NCI-H748 treated with DMSO at 0.1 percent for 48 hours (cell line): ENCODE measurements around the gene TAMM41.
"Not testable (repeated sequence)": the region's sequence is repeated elsewhere in the genome, so short reads cannot be mapped to it uniquely, and the experiment has no call there.

Experiments used
- DNase-seq: peaks from one replicate; lab custom pipeline; 2025; lab: John Stamatoyannopoulos, UW

Gene TAMM41

GRCh38 chr3:11815111-11815510 is 31.6 kb downstream of the TAMM41 start:
- DNase-seq = no peak

DNA sequence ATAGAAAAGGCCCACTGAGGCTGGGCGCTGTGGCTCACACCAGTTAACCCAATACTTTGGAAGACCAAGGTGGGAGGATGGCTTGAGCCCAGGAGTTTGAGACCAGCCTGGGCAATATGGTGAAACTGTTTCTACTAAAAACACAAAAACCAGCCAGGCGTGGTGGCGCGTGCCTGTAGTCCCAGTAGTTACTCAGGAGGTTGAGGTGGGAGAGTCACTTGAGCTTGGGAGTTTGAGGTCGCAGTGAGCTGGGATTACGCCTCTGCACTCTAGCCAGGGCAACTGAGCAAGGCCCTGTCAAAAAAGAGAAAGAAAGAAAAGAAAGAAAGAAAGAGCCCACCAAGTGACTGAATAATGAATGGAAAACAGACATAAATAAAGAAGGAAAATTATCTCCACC is 32.0 kb downstream of the TAMM41 start:
- no peak for DNase-seq

DNA sequence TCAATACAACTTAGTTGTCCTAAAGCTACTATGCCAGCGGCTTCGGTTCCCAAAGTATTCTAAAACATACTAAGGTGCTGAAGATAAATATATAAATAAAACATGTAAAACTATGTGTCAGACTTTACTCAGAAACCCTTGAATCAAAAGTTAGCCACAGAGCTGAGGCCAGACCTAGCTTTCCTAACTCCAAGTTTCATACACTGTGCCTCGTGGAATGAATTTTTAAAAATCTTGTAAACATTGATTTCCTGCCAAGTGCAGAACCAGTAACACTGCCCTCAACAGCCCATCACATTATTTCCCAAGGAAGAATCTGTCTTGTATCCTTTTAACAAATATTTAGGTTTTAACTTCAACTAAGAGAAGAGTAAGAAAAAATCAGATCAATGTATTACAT is 36.4 kb downstream of the TAMM41 start:
- DNase-seq = no peak

GRCh38 chr3:11808231-11808630 is 38.5 kb downstream of the TAMM41 start:
- DNase-seq = peak; percentile 41

- DNase-seq = no peak
Measured at GRCh38 chr3:11807686-11808085, 39.0 kb downstream of the TAMM41 start.

GRCh38 chr3:11805716-11806115 is 41.0 kb downstream of the TAMM41 start:
- no peak for DNase-seq

DNA sequence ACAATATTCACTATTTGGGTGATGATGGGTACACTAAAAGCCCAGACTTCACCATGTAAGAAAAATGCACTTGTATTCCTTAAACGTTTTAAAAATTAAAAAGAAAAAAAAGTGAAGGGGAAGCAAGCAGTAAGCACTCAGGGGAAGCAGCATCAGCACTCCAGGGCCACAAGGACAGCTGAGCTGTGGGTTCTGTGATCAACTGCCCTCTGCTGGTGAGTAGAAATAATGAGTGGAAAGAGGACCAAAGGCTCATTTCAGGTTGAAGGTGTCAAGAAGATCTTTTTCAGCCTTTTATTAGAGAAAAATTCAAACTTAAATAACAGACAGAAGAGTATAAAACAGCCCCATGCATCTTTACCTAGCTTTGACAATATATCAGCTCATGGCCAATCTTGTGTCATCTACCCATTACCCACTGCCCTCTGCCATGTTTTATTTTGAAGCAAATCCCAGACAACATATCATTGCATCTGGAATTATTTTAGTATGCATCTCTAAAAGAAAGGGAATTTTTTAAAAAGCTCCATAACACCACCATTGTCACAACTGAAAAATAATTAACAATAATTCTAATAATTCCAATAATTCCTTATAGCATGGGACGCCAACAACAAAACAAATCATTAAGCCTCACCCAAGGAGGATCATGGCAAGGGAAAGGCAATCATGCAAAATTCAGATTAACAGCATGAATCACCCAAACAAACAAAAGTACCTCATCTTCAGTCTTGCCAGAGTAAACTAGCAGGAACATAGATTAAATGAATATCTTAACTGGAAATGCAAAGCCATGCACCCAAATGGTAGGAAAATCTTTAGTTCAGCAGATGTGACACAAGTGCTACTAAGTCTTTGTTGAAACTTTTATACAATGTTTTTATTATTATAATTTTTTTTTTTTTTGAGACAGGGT is 42.5 kb downstream of the TAMM41 start:
- peak; percentile 22 for DNase-seq

GRCh38 chr3:11799791-11800190 is 46.9 kb downstream of the TAMM41 start:
- no peak for DNase-seq

DNA sequence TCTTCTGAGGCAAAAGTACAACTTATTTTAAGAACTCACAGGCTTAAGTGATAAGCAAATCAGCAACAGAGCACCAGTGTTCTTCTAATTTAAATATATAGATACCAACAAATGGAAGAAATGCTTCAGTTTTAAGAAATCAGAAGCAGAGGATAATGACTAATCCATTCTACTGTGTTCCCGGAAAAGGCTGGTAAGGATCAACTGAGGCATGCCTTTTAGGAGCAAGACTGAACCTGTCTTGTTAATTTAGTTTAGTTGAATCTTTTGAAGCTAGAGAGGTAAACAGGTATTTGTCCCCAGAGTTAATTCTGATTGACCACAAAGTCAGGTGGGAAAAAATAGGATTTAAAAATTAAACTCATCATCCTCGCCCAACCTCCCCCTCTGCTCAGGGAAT is 51.8 kb downstream of the TAMM41 start:
- DNase-seq = no peak

DNA sequence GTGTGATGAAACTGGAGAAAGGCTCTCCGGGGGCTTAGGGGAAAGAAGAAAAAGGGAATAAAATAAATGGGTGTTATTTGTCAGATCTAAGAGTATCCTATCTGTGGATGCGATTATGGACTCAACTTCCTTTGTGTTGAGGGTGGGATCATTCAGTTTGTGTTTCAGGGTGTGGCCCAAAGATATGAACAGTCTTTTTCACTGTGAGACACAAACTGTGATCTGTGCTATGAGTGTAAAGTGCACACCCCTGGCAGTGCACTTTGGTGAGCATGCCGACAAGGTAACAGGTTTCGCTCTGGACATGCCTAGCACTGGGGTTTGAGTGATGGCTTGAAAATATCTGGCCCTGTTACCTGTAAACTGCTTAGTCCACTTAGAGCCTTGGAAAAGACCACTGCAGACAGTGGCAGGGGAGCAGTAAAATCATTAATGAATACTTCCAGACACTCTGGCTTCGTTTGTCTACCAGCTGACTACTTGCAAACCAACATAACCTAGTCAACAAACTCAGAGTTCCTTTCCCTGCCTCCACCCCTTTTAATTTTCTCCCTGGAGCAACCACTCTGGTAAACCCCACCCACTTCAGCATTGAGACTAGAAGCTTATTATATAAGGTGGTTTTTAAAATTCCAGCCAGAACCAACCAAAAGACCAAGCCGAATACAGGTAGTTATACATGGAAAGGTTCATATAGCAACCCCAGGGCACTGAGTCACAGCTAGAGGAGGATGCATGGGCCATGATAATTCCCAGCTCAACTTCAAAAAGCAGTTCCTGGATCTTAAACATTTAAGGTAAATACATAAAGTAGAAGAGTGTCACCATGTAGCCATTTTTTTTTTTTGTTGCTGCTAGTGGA is 55.1 kb downstream of the TAMM41 start:
- no peak for DNase-seq

DNA sequence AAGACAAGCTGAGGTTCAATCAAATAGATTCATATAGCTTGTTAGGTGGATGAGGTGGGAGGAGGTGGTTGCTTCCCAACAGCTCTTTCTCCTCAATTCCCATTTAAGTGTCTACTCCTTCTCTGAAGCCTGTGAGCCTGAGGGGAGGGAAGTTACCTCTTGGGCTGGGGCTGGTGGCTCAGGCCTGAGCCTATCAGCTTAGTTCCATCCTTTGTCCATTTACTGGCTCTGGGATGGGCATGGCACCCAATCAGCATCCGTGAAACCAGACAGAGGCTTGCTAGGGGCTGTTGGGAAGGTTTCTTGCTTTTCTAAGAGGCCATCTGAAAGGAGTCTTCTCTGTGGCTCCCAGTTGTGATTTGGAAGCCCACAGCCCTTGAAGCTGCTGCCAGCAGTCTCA is 57.3 kb downstream of the TAMM41 start:
- no peak for DNase-seq

GRCh38 chr3:11784971-11785377 is 61.7 kb downstream of the TAMM41 start:
- DNase-seq = no peak

DNA sequence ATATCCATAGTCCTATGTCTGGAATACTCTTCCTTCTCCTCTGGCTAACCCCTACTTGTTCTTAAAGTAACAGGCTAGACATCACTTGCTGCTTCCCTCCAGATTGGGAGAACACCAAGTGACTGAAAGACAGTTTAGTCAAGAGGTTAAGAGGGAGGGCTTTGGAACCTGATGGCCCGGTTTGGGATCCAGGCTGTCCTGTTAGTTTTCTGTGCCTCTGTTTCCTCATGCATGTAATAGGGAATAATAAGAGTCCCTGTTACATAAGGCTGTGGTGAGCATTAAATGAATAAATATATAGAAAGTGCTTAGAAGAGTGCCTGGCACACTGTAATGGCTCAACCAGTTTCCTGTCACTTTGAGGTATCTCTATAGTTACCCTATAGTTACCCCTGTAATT is 66.3 kb downstream of the TAMM41 start:
- DNase-seq = no peak

GRCh38 chr3:11779626-11780025 is 67.1 kb downstream of the TAMM41 start:
- DNase-seq = no peak

GRCh38 chr3:11778248-11778647 is 68.4 kb downstream of the TAMM41 start:
- no peak for DNase-seq

GRCh38 chr3:11776346-11776745 is 70.3 kb downstream of the TAMM41 start:
- DNase-seq = no peak

DNA sequence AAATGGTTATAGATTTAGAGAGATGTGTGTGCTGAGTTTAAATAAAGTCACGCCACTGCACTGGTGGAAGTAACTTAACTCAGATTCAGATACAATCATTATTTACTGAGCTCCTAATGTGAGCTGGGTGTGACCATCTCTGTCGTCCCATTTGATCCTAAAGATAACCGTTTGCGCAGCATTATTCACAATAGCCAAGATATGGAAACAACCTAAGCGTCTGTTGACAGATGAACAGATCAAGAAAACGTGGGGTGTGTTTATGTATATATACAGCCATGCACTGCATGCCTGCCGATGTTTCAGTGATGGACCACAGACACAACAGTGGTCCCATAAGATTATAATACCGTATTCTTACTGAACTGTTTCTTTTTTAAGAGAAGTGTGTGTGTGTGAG is 71.2 kb downstream of the TAMM41 start:
- DNase-seq = no peak

DNA sequence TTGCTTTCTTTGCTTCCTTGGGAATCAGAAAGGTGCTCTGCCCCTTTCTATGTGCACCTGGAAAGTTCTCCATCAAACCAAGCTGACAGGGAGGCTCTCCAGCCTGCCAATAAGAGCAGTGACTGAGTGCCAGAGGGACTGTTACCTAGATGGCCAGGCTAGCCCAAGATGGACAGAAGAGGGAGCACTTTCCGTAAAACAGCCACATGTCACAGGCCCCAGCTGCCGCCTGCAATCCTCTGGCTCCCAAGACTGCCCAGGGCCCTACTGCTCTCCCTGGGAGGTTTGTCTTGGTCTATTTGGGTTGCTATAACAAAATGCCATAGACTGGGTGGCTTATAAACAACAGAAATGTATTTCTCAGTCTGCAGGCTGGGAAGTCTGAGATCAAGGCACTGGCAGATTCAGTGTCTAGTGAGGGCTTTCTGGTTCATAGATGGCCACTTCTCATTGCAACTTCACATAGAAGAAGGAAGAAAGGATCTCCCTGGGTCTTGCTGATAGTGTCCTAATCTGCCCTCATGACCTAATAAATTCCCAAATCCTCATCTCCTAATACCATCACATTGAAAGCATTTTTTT is 72.3 kb downstream of the TAMM41 start:
- peak; percentile 10 for DNase-seq

GRCh38 chr3:11771931-11772330 is 74.8 kb downstream of the TAMM41 start:
- DNase-seq = not testable (repeated sequence)

DNA sequence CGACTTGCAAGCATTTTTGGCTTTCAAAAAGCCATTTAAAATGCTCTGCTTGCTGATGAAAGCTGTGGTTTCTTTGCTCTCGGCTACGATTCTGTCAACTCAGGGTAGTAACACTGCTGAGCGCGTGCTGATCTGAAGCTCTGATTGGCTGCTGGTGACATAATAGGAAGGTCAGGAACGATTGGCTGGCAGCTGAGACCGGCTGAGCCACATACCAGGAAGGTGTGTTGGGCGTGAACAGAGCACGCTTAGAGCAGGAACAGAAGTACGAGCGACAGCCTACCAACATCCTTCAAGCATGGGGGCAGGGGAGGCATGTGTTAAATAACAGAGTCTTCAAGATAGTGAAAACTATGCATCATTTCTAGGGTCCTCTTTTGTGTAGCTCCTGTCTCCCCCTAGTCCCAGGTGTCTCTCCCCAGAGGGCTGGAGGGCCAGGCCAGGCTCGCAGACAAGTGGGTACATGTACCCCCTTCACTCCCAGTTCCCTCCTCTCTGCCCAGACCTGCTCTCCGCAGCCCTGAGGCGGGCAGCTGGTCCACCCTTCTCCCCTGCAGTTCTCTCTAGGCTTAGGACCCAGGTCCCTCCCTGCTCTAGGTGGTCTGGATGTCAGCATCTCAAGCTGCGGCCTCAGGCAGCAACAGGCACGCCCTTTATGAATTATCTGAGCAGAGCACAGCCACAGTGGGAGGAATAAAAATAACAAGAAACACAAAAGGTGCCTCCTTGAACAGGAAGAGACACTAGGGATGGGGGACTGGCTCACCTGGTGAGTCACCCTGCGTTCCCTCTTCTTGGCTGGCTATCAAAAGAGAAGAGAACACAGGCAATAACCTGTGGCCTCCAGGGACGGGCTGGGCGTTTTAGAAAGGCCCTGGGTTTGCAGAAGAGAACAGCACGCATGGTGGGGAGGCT is 76.0 kb downstream of the TAMM41 start:
- peak; percentile 30 for DNase-seq

- no peak for DNase-seq
Measured at GRCh38 chr3:11769704-11770476, 76.8 kb downstream of the TAMM41 start.
